ENCODE measurements around the gene ABCB8. TPM values are rescaled to one million over a fixed set of nuclear protein-coding genes. Genes with fewer than 3 reads are reported as not detected.

The ABCB8 gene
- total and polyA plus RNA-seq, 9 of the 15 experiments (the other 6 are each of a cell fraction or from before 2014, with no cell fraction given): 7.6 to 106 (median 36.3) TPM

- no peak for TF ChIP-seq RBM34 (IDR thresholded peaks at IDR 0.05; ENCODE audit: borderline replicate concordance, insufficient read depth, low read length)
- TF ChIP-seq RERE (CRISPR knock-in tag; IDR thresholded peaks at IDR 0.05; ENCODE audit: borderline replicate concordance): no peak
- peak; percentile 89 for TF ChIP-seq ATF6 (CRISPR knock-in tag; IDR thresholded peaks at IDR 0.05)
- TF ChIP-seq XRCC5 (IDR thresholded peaks at IDR 0.05; ENCODE audit: low read depth, low read length): peak; percentile 77; the same call in 1 of the 2 replicates
- no peak for TF ChIP-seq TEAD4 (IDR thresholded peaks at IDR 0.05; ENCODE audit: low read length)
- TF ChIP-seq TEAD4 (CRISPR knock-in tag; IDR thresholded peaks at IDR 0.05; ENCODE audit: borderline replicate concordance): no peak
- TF ChIP-seq TRIM25 (IDR thresholded peaks at IDR 0.05; ENCODE audit: borderline replicate concordance): no peak
- TF ChIP-seq IFI16 (CRISPR knock-in tag; IDR thresholded peaks at IDR 0.05): no peak
- TF ChIP-seq U2AF2 (optimal IDR thresholded peaks at IDR 0.05; ENCODE audit: low read depth, low read length): no peak
- no peak for TF ChIP-seq UBTF (IDR thresholded peaks at IDR 0.05; ENCODE audit: borderline replicate concordance in 1 of 2, low read depth in 2 of 2, low read length in 2 of 2)
- TF ChIP-seq ZNF589 (CRISPR knock-in tag; IDR thresholded peaks at IDR 0.05; ENCODE audit: low read depth): no peak
- no peak for TF ChIP-seq PPARD (CRISPR knock-in tag; IDR thresholded peaks at IDR 0.05)
- no peak for TF ChIP-seq NFYB (IDR thresholded peaks at IDR 0.05; ENCODE audit: extremely low read depth, insufficient read length)
- no peak for TF ChIP-seq SLC30A9 (CRISPR knock-in tag; IDR thresholded peaks at IDR 0.05)
- TF ChIP-seq KLF6 (CRISPR knock-in tag; IDR thresholded peaks at IDR 0.05; ENCODE audit: borderline replicate concordance): no peak
- TF ChIP-seq PHTF2 (CRISPR knock-in tag; IDR thresholded peaks at IDR 0.05): no peak
- TF ChIP-seq ARHGAP35 (IDR thresholded peaks at IDR 0.05; ENCODE audit: partially characterized antibody): no peak
Observed at GRCh38 chr7:150983893-150984368, 44.3 kb upstream of the ABCB8 start (continued).

Measured in K562 (cell line).